B cell (primary cell): ENCODE data around the gene C6orf15.

Source experiments
- EZH2 ChIP-seq: IDR thresholded peaks from 2 replicates; pipeline ENCODE4 v1.6.1; 2012; ENCODE audit warnings: borderline replicate concordance, low read depth, mild to moderate bottlenecking, moderate library complexity, low read length; ENCODE audit not compliant: insufficient read depth, poor library complexity, severe bottlenecking
- TF ChIP-seq, protein P1 (sequence below): fragments of 200-600 bp; IDR thresholded peaks from one replicate; pipeline ENCODE4 v1.8.0; 2022; ENCODE audit warnings: antibody characterized with exemption, mild to moderate bottlenecking

DNA sequence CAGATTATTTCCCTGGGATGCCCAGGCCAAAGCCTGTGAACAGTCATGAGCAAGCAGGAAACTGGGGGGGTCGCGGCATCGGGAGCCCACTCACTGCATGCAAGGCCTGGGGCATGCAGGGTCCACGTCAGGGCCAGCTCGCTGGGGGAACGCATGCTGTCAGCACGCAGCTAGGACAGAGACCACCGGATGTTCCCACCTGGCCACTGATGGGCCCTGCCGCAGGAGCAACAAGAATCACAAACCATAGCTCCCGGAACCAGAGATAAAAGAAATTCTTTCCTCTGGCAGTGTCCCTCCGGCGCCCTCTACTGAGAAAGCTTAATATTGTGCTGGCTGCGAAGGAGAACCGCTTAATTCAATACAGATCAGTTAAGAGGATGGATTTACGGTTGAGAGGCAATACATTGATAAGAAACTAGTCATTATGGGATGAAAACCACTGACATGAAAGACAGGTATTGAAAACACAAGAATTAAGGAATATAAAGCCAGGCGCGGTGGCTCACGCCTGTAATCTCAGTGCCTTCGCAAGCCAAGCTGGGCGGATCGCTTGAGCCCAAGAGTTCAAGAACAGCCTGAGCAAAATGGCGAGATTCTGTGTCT is 32.6 kb downstream of the C6orf15 start:
- TF ChIP-seq, protein P1, sequence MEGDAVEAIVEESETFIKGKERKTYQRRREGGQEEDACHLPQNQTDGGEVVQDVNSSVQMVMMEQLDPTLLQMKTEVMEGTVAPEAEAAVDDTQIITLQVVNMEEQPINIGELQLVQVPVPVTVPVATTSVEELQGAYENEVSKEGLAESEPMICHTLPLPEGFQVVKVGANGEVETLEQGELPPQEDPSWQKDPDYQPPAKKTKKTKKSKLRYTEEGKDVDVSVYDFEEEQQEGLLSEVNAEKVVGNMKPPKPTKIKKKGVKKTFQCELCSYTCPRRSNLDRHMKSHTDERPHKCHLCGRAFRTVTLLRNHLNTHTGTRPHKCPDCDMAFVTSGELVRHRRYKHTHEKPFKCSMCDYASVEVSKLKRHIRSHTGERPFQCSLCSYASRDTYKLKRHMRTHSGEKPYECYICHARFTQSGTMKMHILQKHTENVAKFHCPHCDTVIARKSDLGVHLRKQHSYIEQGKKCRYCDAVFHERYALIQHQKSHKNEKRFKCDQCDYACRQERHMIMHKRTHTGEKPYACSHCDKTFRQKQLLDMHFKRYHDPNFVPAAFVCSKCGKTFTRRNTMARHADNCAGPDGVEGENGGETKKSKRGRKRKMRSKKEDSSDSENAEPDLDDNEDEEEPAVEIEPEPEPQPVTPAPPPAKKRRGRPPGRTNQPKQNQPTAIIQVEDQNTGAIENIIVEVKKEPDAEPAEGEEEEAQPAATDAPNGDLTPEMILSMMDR: peak; percentile 94
- no peak for TF ChIP-seq EZH2
